Panc1 (cell line): ENCODE measurements around the gene KLHL4. TPM values are rescaled to one million over a fixed set of nuclear protein-coding genes. Genes with fewer than 3 reads are reported as not detected.

Experiments used
- ATAC-seq: fragments of 200-7000 bp; cut with Tn5 transposase; 2 replicates; pipeline ENCODE4 v1.9.1; 2020; ENCODE audit warnings: mild to moderate bottlenecking, moderate library complexity
- BruUV-seq: library from RNA; stranded (reverse); fragments of 400-500 nt; replicated peaks from 2 replicates; lab custom pipeline; 2021; lab: Mats Ljungman, UMichigan
- CTCF ChIA-PET: fragments of 300-600 bp; sonication (Branson Sonifier 250); formaldehyde crosslinking; loops from one replicate; lab custom pipeline; 2022; ENCODE audit warnings: antibody characterized with exemption; lab: Charles Lee
- POLR2A ChIA-PET: fragments of 300-600 bp; sonication (Branson Sonifier 250); formaldehyde crosslinking; loops from one replicate; lab custom pipeline; 2022; ENCODE audit warnings: antibody characterized with exemption; lab: Charles Lee
- DNase-seq: peaks from one replicate; pipeline ENCODE4 v3.0.0-alpha.2; 2010; ENCODE audit warnings: low read depth, low spot score
- H3K27ac ChIP-seq: 2 replicates; pipeline ENCODE4 v1.5.1; 2011; ENCODE audit warnings: mild to moderate bottlenecking, low read length, inconsistent platforms
- H3K27me3 ChIP-seq: fragments of 200-500 bp; sonication (Bioruptor generic); 2 replicates; pipeline ENCODE4 v1.6.0; 2014; ENCODE audit warnings: low read length, inconsistent platforms; ENCODE audit not compliant: control insufficient read depth, insufficient read depth
- H3K36me3 ChIP-seq: fragments of 200-500 bp; sonication (Bioruptor generic); 2 replicates; pipeline ENCODE4 v1.5.1; 2014; ENCODE audit warnings: inconsistent platforms, mild to moderate bottlenecking, low read length, moderate library complexity; ENCODE audit not compliant: control insufficient read depth, insufficient read depth
- H3K4me1 ChIP-seq: 2 replicates; pipeline ENCODE4 v1.5.1; 2011; ENCODE audit warnings: inconsistent platforms, mild to moderate bottlenecking, low read length, moderate library complexity; ENCODE audit not compliant: control insufficient read depth, insufficient read depth
- H3K4me3 ChIP-seq, 2 experiments: 2 replicates each; pipeline ENCODE4 v1.5.1; 2011 to 2012; ENCODE audit warnings: low read depth in 2 of 2, low read length in 2 of 2, mild to moderate bottlenecking in 2 of 2, inconsistent platforms in 1 of 2, moderate library complexity in 1 of 2
- H3K9me3 ChIP-seq: fragments of 200-500 bp; sonication (Bioruptor generic); 2 replicates; pipeline ENCODE4 v1.5.1; 2014; ENCODE audit warnings: low read depth, mild to moderate bottlenecking, inconsistent platforms, low read length, moderate library complexity; ENCODE audit not compliant: control insufficient read depth, insufficient read depth
- POLR2AphosphoS5 ChIP-seq: IDR thresholded peaks from 2 replicates; pipeline ENCODE4 v1.6.1; 2012; ENCODE audit warnings: mild to moderate bottlenecking, low read depth, low read length, moderate library complexity
- SIN3A ChIP-seq: IDR thresholded peaks from 2 replicates; pipeline ENCODE4 v1.6.1; 2012; ENCODE audit warnings: low read depth, mild to moderate bottlenecking, low read length, moderate library complexity, borderline replicate concordance; ENCODE audit not compliant: insufficient read depth
- TCF7L2 ChIP-seq: IDR thresholded peaks from 2 replicates; pipeline ENCODE4 v1.6.1; 2011; ENCODE audit warnings: mild to moderate bottlenecking, low read depth, low read length, inconsistent platforms
- in situ Hi-C: cut with HindIII; loops from 2 replicates; pipeline ENCODE4 v1.10.0; 2016; ENCODE audit warnings: low sequenced_read_pairs, low pct_unique_long_range_greater_than_20kb
- intact Hi-C: fragments of 100-400 bp; cut with micrococcal nuclease; formaldehyde crosslinking; loops from one replicate; pipeline ENCODE4 v1.10.0; 2022; ENCODE audit not compliant: unreplicated experiment
- total RNA-seq: library from RNA; stranded (reverse); gene quantifications from one replicate; pipeline ENCODE4 v1.2.1, GENCODE V29; 2021; ENCODE audit not compliant: unreplicated experiment
- TF ChIP-seq, protein P1 (sequence below), 2 experiments: IDR thresholded peaks; 2 replicates each; pipeline ENCODE4 v1.6.1; 2011 to 2012; ENCODE audit warnings: low read depth in 2 of 2, control low read depth in 1 of 2, low read length in 1 of 2, mild to moderate bottlenecking in 1 of 2, moderate library complexity in 1 of 2; ENCODE audit not compliant: insufficient read depth in 1 of 2
- TF ChIP-seq, protein P2 (sequence below): fragments of 450-650 bp; IDR thresholded peaks from 2 replicates; pipeline ENCODE4 v1.5.1; 2017; ENCODE audit warnings: mild to moderate bottlenecking

The KLHL4 gene
- total RNA-seq, 1 experiment from 2014 or later = 27.6 TPM

DNA sequence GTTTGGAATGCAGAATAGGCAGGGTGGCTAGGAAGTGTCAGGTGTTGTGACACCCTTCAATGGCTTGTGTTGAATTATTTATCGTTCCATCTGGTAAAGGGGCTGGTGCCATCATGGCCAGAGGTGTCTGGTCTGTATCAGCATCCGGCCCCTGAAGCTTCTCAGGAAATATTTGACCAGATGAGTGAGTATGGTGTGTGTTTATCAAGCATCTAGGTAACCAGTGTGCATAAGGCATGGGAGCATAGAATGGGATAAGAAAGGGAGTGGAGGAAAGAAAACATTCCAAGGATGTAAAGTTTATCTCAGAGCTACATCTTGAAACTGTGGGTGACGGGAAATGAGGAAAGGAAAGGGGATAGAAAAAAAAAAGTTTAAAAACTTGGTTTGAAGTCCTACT lies 109.4 kb downstream of the KLHL4 start:
- ATAC-seq (no peak), DNase-seq (no peak)
- Histone ChIP-seq H3K27me3 (no peaks in the 10 kb centered on the region), H3K4me1 (no peaks in the 10 kb centered on the region), H3K4me3 (no peak overlapping the region), H3K9me3 (no peaks in the 10 kb centered on the region), H3K36me3 (no peaks in the 10 kb centered on the region), H3K27ac (no peak overlapping the region)
- TF ChIP-seq POLR2AphosphoS5 (no peak), TCF7L2 (no peak), SIN3A (no peak)
- TF ChIP-seq, protein P1, sequence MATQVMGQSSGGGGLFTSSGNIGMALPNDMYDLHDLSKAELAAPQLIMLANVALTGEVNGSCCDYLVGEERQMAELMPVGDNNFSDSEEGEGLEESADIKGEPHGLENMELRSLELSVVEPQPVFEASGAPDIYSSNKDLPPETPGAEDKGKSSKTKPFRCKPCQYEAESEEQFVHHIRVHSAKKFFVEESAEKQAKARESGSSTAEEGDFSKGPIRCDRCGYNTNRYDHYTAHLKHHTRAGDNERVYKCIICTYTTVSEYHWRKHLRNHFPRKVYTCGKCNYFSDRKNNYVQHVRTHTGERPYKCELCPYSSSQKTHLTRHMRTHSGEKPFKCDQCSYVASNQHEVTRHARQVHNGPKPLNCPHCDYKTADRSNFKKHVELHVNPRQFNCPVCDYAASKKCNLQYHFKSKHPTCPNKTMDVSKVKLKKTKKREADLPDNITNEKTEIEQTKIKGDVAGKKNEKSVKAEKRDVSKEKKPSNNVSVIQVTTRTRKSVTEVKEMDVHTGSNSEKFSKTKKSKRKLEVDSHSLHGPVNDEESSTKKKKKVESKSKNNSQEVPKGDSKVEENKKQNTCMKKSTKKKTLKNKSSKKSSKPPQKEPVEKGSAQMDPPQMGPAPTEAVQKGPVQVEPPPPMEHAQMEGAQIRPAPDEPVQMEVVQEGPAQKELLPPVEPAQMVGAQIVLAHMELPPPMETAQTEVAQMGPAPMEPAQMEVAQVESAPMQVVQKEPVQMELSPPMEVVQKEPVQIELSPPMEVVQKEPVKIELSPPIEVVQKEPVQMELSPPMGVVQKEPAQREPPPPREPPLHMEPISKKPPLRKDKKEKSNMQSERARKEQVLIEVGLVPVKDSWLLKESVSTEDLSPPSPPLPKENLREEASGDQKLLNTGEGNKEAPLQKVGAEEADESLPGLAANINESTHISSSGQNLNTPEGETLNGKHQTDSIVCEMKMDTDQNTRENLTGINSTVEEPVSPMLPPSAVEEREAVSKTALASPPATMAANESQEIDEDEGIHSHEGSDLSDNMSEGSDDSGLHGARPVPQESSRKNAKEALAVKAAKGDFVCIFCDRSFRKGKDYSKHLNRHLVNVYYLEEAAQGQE (IDR thresholded peaks at IDR 0.05; ENCODE audit: insufficient read depth in 1 of 2, low read depth in 2 of 2, low read length in 1 of 2) = no peak
- TF ChIP-seq, protein P2, sequence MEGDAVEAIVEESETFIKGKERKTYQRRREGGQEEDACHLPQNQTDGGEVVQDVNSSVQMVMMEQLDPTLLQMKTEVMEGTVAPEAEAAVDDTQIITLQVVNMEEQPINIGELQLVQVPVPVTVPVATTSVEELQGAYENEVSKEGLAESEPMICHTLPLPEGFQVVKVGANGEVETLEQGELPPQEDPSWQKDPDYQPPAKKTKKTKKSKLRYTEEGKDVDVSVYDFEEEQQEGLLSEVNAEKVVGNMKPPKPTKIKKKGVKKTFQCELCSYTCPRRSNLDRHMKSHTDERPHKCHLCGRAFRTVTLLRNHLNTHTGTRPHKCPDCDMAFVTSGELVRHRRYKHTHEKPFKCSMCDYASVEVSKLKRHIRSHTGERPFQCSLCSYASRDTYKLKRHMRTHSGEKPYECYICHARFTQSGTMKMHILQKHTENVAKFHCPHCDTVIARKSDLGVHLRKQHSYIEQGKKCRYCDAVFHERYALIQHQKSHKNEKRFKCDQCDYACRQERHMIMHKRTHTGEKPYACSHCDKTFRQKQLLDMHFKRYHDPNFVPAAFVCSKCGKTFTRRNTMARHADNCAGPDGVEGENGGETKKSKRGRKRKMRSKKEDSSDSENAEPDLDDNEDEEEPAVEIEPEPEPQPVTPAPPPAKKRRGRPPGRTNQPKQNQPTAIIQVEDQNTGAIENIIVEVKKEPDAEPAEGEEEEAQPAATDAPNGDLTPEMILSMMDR = no peak
- ChIA-PET CTCF (no interaction called here), POLR2A (no interaction called here)
- BruUV-seq = no TSS peak
- intact Hi-C loops = no loop called here
- in situ Hi-C loops = no loop called here

DNA sequence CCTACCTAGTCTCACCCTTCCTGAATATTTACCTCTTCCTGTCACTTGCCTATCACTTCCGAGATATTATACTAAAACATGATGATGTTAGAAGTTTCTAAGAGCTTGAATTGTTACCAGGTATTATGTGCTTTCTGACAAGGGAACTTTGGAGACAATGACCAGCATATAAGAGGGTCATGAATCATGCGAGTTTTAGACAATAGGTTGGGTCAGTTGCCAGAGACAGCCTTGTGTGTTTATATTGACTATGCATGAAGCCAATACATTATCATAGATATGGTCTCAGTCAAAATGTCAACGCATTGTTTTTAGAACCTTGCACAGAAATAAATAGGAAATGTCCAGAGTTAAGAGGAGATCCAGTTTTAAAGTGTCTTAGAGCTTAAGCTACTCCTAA lies 116.8 kb downstream of the KLHL4 start:
- intact Hi-C loops = no loop called here
- no peak for DNase-seq
- Histone ChIP-seq H3K27me3 (no peaks in the 10 kb centered on the region), H3K27ac (no peak overlapping the region), H3K4me3 (no peak overlapping the region), H3K9me3 (no peaks in the 10 kb centered on the region), H3K36me3 (no peaks in the 10 kb centered on the region; the same call in 1 of the 2 replicates), H3K4me1 (no peaks in the 10 kb centered on the region)
- in situ Hi-C loops = no loop called here
- ChIA-PET POLR2A (no interaction called here), CTCF (no interaction called here)
- BruUV-seq = no TSS peak
- TF ChIP-seq SIN3A (no peak), TCF7L2 (no peak), POLR2AphosphoS5 (no peak)
- TF ChIP-seq, protein P2 = no peak
- TF ChIP-seq, protein P1 (IDR thresholded peaks at IDR 0.05; ENCODE audit: insufficient read depth in 1 of 2, low read depth in 2 of 2, low read length in 1 of 2) = no peak
- no peak for ATAC-seq
